Brain microvascular endothelial cell (primary cell): ENCODE measurements around the gene ZNF692.

ENCODE experiments used
- DNase-seq: peaks from one replicate; pipeline ENCODE4 v3.0.0-alpha.2; 2020
- H3K27ac ChIP-seq: fragments of 250-450 bp; sonication (Bioruptor Pico); 2 replicates; pipeline ENCODE4 v1.5.1; 2020; ENCODE audit warnings: mild to moderate bottlenecking, moderate library complexity
- H3K27me3 ChIP-seq: fragments of 250-450 bp; sonication (Bioruptor Pico); replicated peaks from 2 replicates; pipeline ENCODE4 v1.5.1; 2020; ENCODE audit warnings: mild to moderate bottlenecking
- H3K36me3 ChIP-seq: fragments of 250-450 bp; sonication (Bioruptor Pico); replicated peaks from 2 replicates; pipeline ENCODE4 v1.5.1; 2020; ENCODE audit warnings: mild to moderate bottlenecking
- H3K4me3 ChIP-seq: 2 replicates; pipeline ENCODE4 v1.5.1; 2011; ENCODE audit warnings: low read depth, mild to moderate bottlenecking, control low read depth, low read length, moderate library complexity
- CTCF ChIP-seq: IDR thresholded peaks from 2 replicates; pipeline ENCODE4 v1.5.1; 2011; ENCODE audit warnings: low read depth, mild to moderate bottlenecking, moderate library complexity, low read length, control low read depth, inconsistent platforms; ENCODE audit errors: missing control alignments
- in situ Hi-C: cut with HindIII; loops from 2 replicates; pipeline ENCODE4 v1.10.0; 2017; ENCODE audit warnings: low sequenced_read_pairs, low pct_ligation_motif_present

ZNF692 gene

DNA sequence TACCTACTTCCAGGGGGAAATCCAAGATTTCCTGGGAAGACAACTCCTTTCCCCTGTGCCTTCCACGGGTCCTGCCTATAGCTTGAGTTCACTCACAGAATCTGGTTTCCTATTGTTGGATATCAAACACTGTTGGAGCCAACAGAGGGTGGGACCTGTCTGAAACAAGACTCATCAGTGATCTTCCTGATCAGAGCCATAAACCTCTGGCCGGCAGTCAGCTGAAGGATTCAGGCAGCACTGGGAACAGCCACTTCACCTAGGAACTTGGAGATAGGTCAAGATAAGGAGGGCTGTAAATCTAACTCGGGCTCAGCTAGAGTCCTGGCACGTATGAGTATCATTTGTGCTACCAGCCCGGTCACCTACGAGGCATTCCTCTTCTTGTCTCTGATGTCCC lies 56.4 kb downstream of the ZNF692 start:
- no peak overlapping the region for H3K4me3 ChIP-seq
- H3K27ac ChIP-seq = no peak overlapping the region
- H3K36me3 ChIP-seq = no peaks in the 10 kb centered on the region
- H3K27me3 ChIP-seq = no peaks in the 10 kb centered on the region
- no peak for TF ChIP-seq CTCF
- in situ Hi-C loops = no loop called here
- DNase-seq = no peak

DNA sequence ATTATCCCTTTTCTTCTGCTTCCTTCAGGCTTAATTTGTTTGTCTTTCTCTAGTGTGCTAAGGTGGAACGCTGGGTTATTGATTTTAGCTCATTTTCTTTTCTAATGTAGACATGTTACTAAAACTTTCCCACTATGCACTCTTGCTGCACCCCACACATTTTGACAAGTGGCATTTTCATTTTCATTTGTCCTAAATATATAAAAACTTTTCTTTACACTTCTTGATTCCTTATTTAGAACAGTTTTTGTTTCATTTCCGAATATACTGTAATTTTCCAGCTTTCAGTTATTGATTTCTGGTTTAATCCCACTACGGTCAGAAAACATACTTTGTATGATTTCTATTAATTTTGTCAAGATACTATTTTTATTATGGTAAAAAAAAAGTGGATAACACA lies 58.4 kb downstream of the ZNF692 start:
- H3K27ac ChIP-seq = no peak overlapping the region
- no peak overlapping the region for H3K4me3 ChIP-seq
- in situ Hi-C loops = no loop called here
- no peaks in the 10 kb centered on the region for H3K36me3 ChIP-seq
- no peak for DNase-seq
- no peak for TF ChIP-seq CTCF
- no peaks in the 10 kb centered on the region for H3K27me3 ChIP-seq
